Measurements from ENCODE around the gene ITGB2. TPM values are rescaled to one million over a fixed set of nuclear protein-coding genes. Genes with fewer than 3 reads are reported as not detected.

ITGB2 gene
- polyA plus RNA-seq, 2 donors, result 7.3 to 10.0 TPM

DNA sequence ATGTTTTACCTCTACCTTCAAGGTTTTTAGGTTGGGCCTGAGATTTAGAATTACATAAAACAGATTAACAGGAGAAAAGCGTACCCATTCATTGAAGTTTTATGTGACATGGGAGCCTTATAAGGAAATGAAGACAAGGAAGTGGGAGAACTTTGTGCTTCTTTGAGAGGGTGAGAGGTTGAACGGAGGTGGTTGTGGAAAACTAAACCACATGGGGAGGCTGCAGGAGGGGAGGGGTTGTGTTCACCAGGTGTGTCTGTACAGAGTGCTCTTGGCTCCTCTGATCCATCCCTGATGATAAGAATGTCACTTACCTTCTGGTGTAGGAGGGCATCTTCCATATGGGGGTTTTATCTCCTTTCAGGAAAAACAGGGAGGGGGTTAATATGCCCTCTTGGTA is 21.9 kb upstream of the ITGB2 start:
- H3K27me3 ChIP-seq (ENCODE audit: control insufficient read depth in 1 of 2, insufficient read depth in 2 of 2, low read length in 2 of 2), result no peaks in the 10 kb centered on the region
- WGBS, 2 donors, result 73 to 82% methylated on average over 2 of the region's 2 CpGs
- H3K36me3 ChIP-seq (ENCODE audit: control insufficient read depth in 2 of 2, insufficient read depth in 2 of 2, low read length in 1 of 2), result peaks cover 3 to 17% of the 10 kb centered on the region in 2 donors
- no peak overlapping the region for H3K4me3 ChIP-seq (ENCODE audit: low read depth in 1 of 2, low read length in 2 of 2)
- peaks cover 7 to 11% of the 10 kb centered on the region in 2 donors for H3K4me1 ChIP-seq (ENCODE audit: control insufficient read depth in 2 of 2, insufficient read depth in 2 of 2, low read length in 1 of 2)
- H3K27ac ChIP-seq (ENCODE audit: low read depth in 2 of 2, low read length in 1 of 2), result no peak overlapping the region
- H3K9me3 ChIP-seq (ENCODE audit: control insufficient read depth in 2 of 2, insufficient read depth in 1 of 2, low read depth in 1 of 2, low read length in 1 of 2), result no peaks in the 10 kb centered on the region

DNA sequence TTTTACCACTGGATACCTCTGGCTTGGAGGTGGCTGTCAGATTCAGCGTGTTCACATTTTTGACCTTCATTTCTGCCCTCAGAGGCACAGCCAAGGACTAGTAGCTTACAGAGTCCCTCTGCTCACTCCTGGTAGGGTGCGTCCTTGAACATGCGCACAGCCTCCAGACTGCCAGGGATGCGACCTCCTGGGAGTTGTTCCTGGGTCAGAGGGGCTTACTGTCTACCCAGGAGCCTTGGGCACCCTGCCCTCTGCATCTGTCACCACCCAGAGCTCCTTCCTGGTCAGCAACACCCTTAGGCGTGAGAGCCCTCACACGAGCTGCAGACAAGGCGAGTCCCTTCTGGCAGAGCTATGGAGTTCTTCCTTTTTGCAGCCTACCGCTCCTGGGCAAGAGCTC is 20.9 kb upstream of the ITGB2 start:
- Histone ChIP-seq H3K36me3 (ENCODE audit: control insufficient read depth in 2 of 2, insufficient read depth in 2 of 2, low read length in 1 of 2) (peaks cover 3 to 16% of the 10 kb centered on the region in 2 donors), H3K27me3 (ENCODE audit: control insufficient read depth in 1 of 2, insufficient read depth in 2 of 2, low read length in 2 of 2) (no peaks in the 10 kb centered on the region), H3K4me1 (ENCODE audit: control insufficient read depth in 2 of 2, insufficient read depth in 2 of 2, low read length in 1 of 2) (peaks cover 7 to 11% of the 10 kb centered on the region in 2 donors), H3K9me3 (ENCODE audit: control insufficient read depth in 2 of 2, insufficient read depth in 1 of 2, low read depth in 1 of 2, low read length in 1 of 2) (no peaks in the 10 kb centered on the region), H3K4me3 (ENCODE audit: low read depth in 1 of 2, low read length in 2 of 2) (no peak overlapping the region), H3K27ac (ENCODE audit: low read depth in 2 of 2, low read length in 1 of 2) (no peak overlapping the region)
- WGBS, 2 donors, result 74 to 84% methylated on average over 8 of the region's 8 CpGs

DNA sequence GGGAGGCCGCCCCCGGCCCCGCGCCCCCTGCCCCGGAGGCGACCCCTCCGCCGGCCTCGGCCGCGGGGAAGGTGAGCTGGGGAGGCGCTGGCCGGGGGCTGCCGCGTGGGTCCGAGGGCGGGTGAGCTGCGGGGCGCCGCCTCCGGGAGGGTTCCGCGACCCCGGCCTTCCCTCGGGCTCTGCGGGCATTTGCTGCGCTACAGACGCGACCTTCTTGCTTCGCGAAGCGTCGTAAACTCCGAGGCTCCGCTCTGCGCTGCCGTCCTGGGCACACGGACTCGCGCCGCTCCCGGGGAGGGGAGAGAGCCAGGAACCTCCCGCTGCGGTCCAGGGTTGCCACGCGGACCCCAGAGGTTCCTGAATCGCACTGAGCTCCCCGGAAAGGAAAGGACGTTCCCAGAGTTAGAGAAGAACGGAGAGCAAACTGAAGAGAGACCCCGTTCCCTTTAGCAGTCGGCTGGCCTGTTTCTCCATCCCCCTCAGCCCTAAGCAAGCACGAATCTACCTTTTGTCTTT is 19.5 kb upstream of the ITGB2 start:
- Histone ChIP-seq H3K27me3 (ENCODE audit: control insufficient read depth in 1 of 2, insufficient read depth in 2 of 2, low read length in 2 of 2) (no peaks in the 10 kb centered on the region), H3K4me3 (ENCODE audit: low read depth in 1 of 2, low read length in 2 of 2) (peak overlapping the region; percentile 88 to 97), H3K36me3 (ENCODE audit: control insufficient read depth in 2 of 2, insufficient read depth in 2 of 2, low read length in 1 of 2) (peaks cover 3 to 10% of the 10 kb centered on the region in 2 donors), H3K9me3 (ENCODE audit: control insufficient read depth in 2 of 2, insufficient read depth in 1 of 2, low read depth in 1 of 2, low read length in 1 of 2) (no peaks in the 10 kb centered on the region), H3K4me1 (ENCODE audit: control insufficient read depth in 2 of 2, insufficient read depth in 2 of 2, low read length in 1 of 2) (peaks cover 4 to 11% of the 10 kb centered on the region in 2 donors), H3K27ac (ENCODE audit: low read depth in 2 of 2, low read length in 1 of 2) (peak overlapping the region; percentile 24 to 34)
- 0% methylated on average over 39 to 53 of the region's 53 CpGs for WGBS, 2 donors

DNA sequence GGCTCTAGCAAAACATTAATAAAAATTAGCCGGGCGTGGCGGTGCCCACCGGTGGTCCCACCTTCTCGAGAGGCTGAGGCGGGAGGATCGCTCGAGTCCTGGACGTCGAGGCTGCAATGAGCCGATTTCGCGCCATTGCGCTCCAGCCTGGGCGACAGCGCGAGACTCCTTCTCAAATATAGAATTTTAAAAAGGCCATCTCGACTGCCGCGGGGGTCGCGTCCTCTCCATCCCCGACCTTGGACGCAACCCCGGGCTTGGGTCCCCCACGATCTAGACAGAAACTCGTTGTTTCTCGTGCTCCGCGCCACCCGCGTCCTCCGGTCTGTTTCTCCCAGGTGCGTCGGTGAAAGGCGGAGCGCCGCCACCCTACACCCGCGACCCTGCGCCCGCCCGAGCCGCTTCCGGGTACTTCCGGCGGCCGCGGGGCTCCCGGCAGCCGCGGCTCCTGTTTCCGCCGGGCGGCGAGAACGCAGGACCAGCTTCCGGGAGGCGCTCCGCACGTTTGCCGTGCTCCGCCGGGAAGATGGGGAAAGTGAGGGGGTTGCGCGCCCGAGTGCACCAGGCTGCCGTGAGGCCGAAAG is 18.9 kb upstream of the ITGB2 start, which contains the start of gene SLX9:
Gene SLX9 (plus strand): TSS at position 498 of the 584 bp plus-strand sequence. CDS start 29 bp downstream, at position 527.
- Histone ChIP-seq H3K9me3 (ENCODE audit: control insufficient read depth in 2 of 2, insufficient read depth in 1 of 2, low read depth in 1 of 2, low read length in 1 of 2) (no peaks in the 10 kb centered on the region), H3K4me1 (ENCODE audit: control insufficient read depth in 2 of 2, insufficient read depth in 2 of 2, low read length in 1 of 2) (peaks cover 4 to 11% of the 10 kb centered on the region in 2 donors), H3K36me3 (ENCODE audit: control insufficient read depth in 2 of 2, insufficient read depth in 2 of 2, low read length in 1 of 2) (peaks cover 0 to 6% of the 10 kb centered on the region in 2 donors), H3K27ac (ENCODE audit: low read depth in 2 of 2, low read length in 1 of 2) (peak within 1 kb of the TSS; percentile 40 to 63), H3K27me3 (ENCODE audit: control insufficient read depth in 1 of 2, insufficient read depth in 2 of 2, low read length in 2 of 2) (no peaks in the 10 kb centered on the region), H3K4me3 (ENCODE audit: low read depth in 1 of 2, low read length in 2 of 2) (peak within 1 kb of the TSS; percentile 88 to 97)
- WGBS, 2 donors, result 1 to 3% methylated on average over 66 to 69 of the region's 69 CpGs

DNA sequence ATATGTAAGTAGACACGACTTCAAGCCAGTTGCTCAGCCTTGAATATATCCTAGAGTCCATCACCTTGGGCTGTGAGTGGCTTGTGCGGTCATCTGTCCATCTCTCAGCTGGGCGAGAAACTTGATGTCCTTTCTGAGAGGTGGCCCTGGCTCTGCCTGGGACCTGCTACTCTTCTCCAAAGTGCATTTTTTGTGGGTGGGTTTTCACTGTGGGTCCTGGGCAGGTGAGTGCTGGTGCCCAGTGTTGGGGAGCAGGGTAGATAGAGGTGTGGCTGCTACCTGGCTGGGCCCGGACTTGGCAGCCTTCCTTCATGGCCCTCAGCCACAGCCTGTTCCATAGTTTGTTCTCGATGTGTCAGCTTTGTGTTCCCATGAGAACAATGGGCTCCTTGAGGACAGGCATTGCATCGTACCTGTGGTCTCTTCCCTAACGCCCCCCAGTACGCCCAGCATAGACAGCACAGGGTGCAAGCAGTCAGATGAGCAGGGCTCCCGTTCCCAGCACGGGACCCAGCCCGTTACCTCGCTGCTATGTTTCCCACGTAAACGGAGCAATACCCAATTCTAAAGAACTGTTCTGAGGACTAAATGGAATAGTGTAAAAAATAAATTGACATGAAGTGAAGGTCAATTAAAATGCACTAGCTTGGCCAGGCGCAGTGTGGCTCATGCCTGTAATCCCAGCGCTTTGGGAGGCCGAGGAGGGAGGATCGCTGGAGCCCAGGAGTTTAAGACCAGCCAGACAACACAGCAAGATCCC is 18.3 kb upstream of the ITGB2 start:
- no peaks in the 10 kb centered on the region for H3K27me3 ChIP-seq (ENCODE audit: control insufficient read depth in 1 of 2, insufficient read depth in 2 of 2, low read length in 2 of 2)
- WGBS, 2 donors, result 73 to 78% methylated on average over 18 of the region's 18 CpGs
- peak overlapping the region in 1 of 2 donors; percentile 63 for H3K27ac ChIP-seq (ENCODE audit: low read depth in 2 of 2, low read length in 1 of 2)

DNA sequence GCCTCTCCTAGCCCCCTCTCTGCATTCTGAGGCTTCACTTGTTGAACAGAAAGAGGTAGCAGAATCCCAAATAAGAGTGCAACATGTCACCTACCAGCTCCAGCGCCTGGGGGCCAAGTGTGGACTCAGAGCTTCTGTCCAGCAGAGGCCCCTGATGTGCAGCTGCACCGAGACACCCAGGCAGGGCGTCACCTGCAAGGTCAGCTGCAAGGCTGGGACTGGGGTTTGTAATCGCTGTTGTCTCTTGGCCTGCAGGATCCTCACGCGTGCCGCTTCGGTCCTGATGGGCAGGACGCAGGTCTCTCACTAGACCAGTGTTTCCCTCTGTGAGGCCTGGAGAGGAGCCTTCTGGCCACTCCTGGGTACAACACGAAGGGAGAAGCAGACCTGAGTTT is 14.8 kb upstream of the ITGB2 start:
- H3K9me3 ChIP-seq (ENCODE audit: control insufficient read depth in 2 of 2, insufficient read depth in 1 of 2, low read depth in 1 of 2, low read length in 1 of 2), result no peaks in the 10 kb centered on the region
- no peaks in the 10 kb centered on the region for H3K36me3 ChIP-seq (ENCODE audit: control insufficient read depth in 2 of 2, insufficient read depth in 2 of 2, low read length in 1 of 2)
- H3K4me1 ChIP-seq (ENCODE audit: control insufficient read depth in 2 of 2, insufficient read depth in 2 of 2, low read length in 1 of 2), result peaks cover 7% of the 10 kb centered on the region in 2 donors
- no peak overlapping the region for H3K4me3 ChIP-seq (ENCODE audit: low read depth in 1 of 2, low read length in 2 of 2)
- peaks cover 3 to 9% of the 10 kb centered on the region in 2 donors for H3K27me3 ChIP-seq (ENCODE audit: control insufficient read depth in 1 of 2, insufficient read depth in 2 of 2, low read length in 2 of 2)
- no peak overlapping the region for H3K27ac ChIP-seq (ENCODE audit: low read depth in 2 of 2, low read length in 1 of 2)
- 89 to 92% methylated on average over 10 of the region's 10 CpGs for WGBS, 2 donors

More for the DNA sequence above, 18.3 kb upstream of the ITGB2 start:
- H3K4me3 ChIP-seq (ENCODE audit: low read depth in 1 of 2, low read length in 2 of 2), result peak overlapping the region; percentile 88 to 97
- peaks cover 0 to 4% of the 10 kb centered on the region in 2 donors for H3K36me3 ChIP-seq (ENCODE audit: control insufficient read depth in 2 of 2, insufficient read depth in 2 of 2, low read length in 1 of 2)
- peaks cover 4 to 11% of the 10 kb centered on the region in 2 donors for H3K4me1 ChIP-seq (ENCODE audit: control insufficient read depth in 2 of 2, insufficient read depth in 2 of 2, low read length in 1 of 2)
- no peaks in the 10 kb centered on the region for H3K9me3 ChIP-seq (ENCODE audit: control insufficient read depth in 2 of 2, insufficient read depth in 1 of 2, low read depth in 1 of 2, low read length in 1 of 2)

DNA sequence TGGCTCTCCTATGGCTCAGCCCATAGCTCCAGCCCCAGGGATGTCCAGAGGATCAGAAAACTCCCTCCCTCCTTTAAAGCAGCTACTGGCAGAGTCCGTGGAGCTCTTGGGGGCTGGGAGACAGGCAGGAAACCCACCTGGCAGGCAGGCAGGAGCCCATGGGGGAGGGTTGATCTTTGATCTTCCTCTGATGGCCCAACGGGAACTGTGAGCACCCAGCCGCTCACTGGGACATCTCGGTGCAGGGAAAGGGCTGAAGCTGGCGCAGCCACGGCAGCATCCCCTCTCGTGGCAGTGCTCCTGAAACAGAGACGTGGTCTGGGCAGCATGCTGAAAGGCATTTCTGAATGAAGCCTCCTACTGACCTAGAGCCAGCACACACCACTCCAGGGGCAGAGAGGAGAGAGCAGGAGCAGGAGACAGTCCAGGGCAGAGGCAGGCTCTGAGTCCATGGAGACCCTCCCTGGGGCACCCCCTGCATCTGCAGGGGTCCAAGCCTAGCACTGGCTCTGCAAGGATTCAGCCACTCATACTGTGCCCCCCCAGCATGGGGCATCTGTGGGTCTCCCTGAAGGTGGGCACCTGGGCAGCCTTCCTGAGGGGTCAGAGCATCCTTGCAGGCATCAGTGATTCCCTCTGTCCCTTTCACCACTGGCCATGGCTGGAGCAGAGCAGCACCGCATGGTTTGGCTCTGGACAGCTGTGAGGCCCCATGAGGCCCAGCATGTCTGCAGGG is 14.3 kb upstream of the ITGB2 start:
- 89 to 90% methylated on average over 9 of the region's 9 CpGs for WGBS, 2 donors
- peaks cover 3 to 9% of the 10 kb centered on the region in 2 donors for H3K27me3 ChIP-seq (ENCODE audit: control insufficient read depth in 1 of 2, insufficient read depth in 2 of 2, low read length in 2 of 2)
- peaks cover 7% of the 10 kb centered on the region in 2 donors for H3K4me1 ChIP-seq (ENCODE audit: control insufficient read depth in 2 of 2, insufficient read depth in 2 of 2, low read length in 1 of 2)
- H3K27ac ChIP-seq (ENCODE audit: low read depth in 2 of 2, low read length in 1 of 2), result no peak overlapping the region
- H3K9me3 ChIP-seq (ENCODE audit: control insufficient read depth in 2 of 2, insufficient read depth in 1 of 2, low read depth in 1 of 2, low read length in 1 of 2), result no peaks in the 10 kb centered on the region
- H3K36me3 ChIP-seq (ENCODE audit: control insufficient read depth in 2 of 2, insufficient read depth in 2 of 2, low read length in 1 of 2), result no peaks in the 10 kb centered on the region
- no peak overlapping the region for H3K4me3 ChIP-seq (ENCODE audit: low read depth in 1 of 2, low read length in 2 of 2)

DNA sequence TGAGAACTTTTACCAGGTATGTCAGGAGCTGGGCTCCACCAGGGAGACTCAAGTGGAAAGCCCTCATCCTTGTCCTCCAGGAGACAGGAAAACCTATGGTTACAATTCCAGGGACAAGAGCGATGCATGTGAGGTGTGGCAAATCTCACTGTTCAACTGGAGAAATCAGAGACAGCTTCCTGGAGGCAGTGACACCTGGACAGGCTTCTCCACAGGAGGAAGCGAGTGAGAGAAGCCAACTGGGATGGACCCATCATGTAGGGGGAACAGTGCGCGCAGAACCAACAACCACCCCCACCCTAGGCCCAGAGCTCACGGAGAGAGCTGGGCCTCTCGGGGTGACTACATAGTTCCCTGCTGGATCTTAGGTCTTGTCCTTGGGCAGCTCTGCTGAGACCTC is 13.6 kb upstream of the ITGB2 start:
- peaks cover 3 to 9% of the 10 kb centered on the region in 2 donors for H3K27me3 ChIP-seq (ENCODE audit: control insufficient read depth in 1 of 2, insufficient read depth in 2 of 2, low read length in 2 of 2)
- H3K4me1 ChIP-seq (ENCODE audit: control insufficient read depth in 2 of 2, insufficient read depth in 2 of 2, low read length in 1 of 2), result peaks cover 7% of the 10 kb centered on the region in 2 donors
- no peaks in the 10 kb centered on the region for H3K9me3 ChIP-seq (ENCODE audit: control insufficient read depth in 2 of 2, insufficient read depth in 1 of 2, low read depth in 1 of 2, low read length in 1 of 2)
- H3K4me3 ChIP-seq (ENCODE audit: low read depth in 1 of 2, low read length in 2 of 2), result no peak overlapping the region
- H3K27ac ChIP-seq (ENCODE audit: low read depth in 2 of 2, low read length in 1 of 2), result no peak overlapping the region
- no peaks in the 10 kb centered on the region for H3K36me3 ChIP-seq (ENCODE audit: control insufficient read depth in 2 of 2, insufficient read depth in 2 of 2, low read length in 1 of 2)
- WGBS, 2 donors, result 94 to 97% methylated on average over 6 of the region's 6 CpGs

DNA sequence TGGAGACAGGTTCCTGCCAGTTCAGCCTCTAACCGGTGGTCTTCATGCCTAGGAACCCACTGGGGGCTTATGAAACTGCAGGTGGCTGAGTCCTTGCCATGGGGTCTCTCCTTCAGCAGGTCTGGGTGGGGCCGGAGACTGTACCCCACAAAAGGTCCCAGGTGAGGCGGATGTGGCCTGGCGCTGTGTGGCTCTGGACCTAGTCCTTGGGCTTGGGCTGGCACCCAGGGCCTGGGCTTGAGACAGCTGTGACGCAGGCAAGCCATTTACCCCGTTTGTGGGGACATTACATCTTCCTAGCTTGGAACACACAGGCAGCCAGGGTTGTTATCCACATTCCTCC is 13.2 kb upstream of the ITGB2 start:
- H3K9me3 ChIP-seq (ENCODE audit: control insufficient read depth in 2 of 2, insufficient read depth in 1 of 2, low read depth in 1 of 2, low read length in 1 of 2), result no peaks in the 10 kb centered on the region
- WGBS, 2 donors, result 84 to 91% methylated on average over 6 of the region's 6 CpGs
- H3K27me3 ChIP-seq (ENCODE audit: control insufficient read depth in 1 of 2, insufficient read depth in 2 of 2, low read length in 2 of 2), result peaks cover 3 to 9% of the 10 kb centered on the region in 2 donors
- H3K4me3 ChIP-seq (ENCODE audit: low read depth in 1 of 2, low read length in 2 of 2), result no peak overlapping the region
- peaks cover 4 to 7% of the 10 kb centered on the region in 2 donors for H3K4me1 ChIP-seq (ENCODE audit: control insufficient read depth in 2 of 2, insufficient read depth in 2 of 2, low read length in 1 of 2)
- no peak overlapping the region for H3K27ac ChIP-seq (ENCODE audit: low read depth in 2 of 2, low read length in 1 of 2)
- no peaks in the 10 kb centered on the region for H3K36me3 ChIP-seq (ENCODE audit: control insufficient read depth in 2 of 2, insufficient read depth in 2 of 2, low read length in 1 of 2)

Data from esophagus (tissue), 2 donors.